ENCODE results near the gene FAM177B. TPM values are rescaled to one million over a fixed set of nuclear protein-coding genes. Genes with fewer than 3 reads are reported as not detected.
"Not testable (repeated sequence)": the region's sequence is repeated elsewhere in the genome, so short reads cannot be mapped to it uniquely, and the experiment has no call there.

Gene FAM177B
- total RNA-seq, 1 experiment from 2014 or later: not detected

- no peaks in the 10 kb centered on the region for H3K27me3 ChIP-seq (replicated peaks)
- DNase-seq (ENCODE audit: low read depth in 1 of 2, low spot score in 2 of 2): no peak
- H3K36me3 ChIP-seq: no peaks in the 10 kb centered on the region
- H3K27ac ChIP-seq: no peak overlapping the region
- H3K9me3 ChIP-seq (replicated peaks): no peaks in the 10 kb centered on the region
- no peak overlapping the region for H3K4me3 ChIP-seq
- H3K4me1 ChIP-seq (replicated peaks): peaks cover 23% of the 10 kb centered on the region
Measured at GRCh38 chr1:222757646-222758268, 20.8 kb downstream of the FAM177B start.

DNA sequence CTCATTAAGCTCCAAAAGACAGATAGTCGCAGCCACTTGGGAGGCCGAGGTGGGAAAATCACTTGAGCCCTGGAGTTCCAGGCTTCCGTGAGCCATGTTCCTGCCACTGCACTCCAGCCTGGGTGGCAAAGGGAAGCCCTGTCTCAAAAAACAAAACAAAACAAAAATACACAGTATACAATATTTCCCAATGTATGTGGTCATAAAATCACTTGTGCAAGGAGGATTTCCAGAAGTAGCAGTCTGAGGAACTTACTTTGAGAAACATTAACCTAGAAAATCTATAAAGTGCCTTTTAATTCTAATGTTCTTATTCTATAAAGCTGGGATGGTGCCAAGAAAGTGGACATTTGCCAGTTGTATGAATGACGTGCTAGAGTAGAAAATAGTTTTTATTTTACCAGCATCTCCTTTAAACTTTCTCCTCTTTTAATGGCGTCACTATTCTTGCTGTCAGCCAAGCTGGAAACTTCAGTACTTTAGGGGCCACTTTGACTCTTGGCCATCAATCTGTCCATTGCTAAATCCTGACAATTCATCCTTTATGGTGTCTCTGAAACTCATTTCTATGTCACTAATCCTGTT, 22.5 kb downstream of the FAM177B start:
- no peaks in the 10 kb centered on the region for H3K27me3 ChIP-seq (replicated peaks)
- no peaks in the 10 kb centered on the region for H3K36me3 ChIP-seq
- H3K4me1 ChIP-seq (replicated peaks): peaks cover 12% of the 10 kb centered on the region
- H3K4me3 ChIP-seq: no peak overlapping the region
- H3K27ac ChIP-seq: no peak overlapping the region
- H3K9me3 ChIP-seq (replicated peaks): no peaks in the 10 kb centered on the region
- no peak for DNase-seq (ENCODE audit: low read depth in 1 of 2, low spot score in 2 of 2)

DNA sequence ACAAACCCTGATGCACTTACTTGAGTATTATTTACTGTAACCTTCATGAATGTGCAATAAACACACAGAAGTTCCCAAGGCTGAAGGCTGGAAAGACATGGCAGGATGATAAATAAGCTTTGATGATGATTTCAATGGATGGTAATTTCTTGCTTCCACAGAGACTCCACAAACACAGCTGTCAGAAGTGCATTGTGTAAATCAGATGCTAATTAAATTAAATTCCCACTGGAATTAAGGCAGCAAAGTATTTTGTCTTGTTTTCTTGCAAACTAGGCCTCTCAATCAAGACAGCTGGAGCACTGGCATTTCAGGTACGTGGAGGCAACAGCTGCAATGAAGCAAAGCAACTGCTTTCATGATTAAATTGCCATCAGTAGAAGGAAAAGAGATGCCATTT, 24.1 kb downstream of the FAM177B start:
- H3K4me1 ChIP-seq (replicated peaks): no peaks in the 10 kb centered on the region
- H3K4me3 ChIP-seq: no peak overlapping the region
- no peak overlapping the region for H3K27ac ChIP-seq
- H3K9me3 ChIP-seq (replicated peaks): no peaks in the 10 kb centered on the region
- H3K36me3 ChIP-seq: no peaks in the 10 kb centered on the region
- DNase-seq (ENCODE audit: low read depth in 1 of 2, low spot score in 2 of 2): no peak
- H3K27me3 ChIP-seq (replicated peaks): no peaks in the 10 kb centered on the region

- DNase-seq (ENCODE audit: low read depth in 1 of 2, low spot score in 2 of 2); H3K36me3 ChIP-seq; H3K9me3 ChIP-seq (replicated peaks); H3K27me3 ChIP-seq (replicated peaks); H3K4me3 ChIP-seq; H3K27ac ChIP-seq; H3K4me1 ChIP-seq (replicated peaks): not testable (repeated sequence)
Measured at GRCh38 chr1:222762178-222762577, 25.2 kb downstream of the FAM177B start.

DNA sequence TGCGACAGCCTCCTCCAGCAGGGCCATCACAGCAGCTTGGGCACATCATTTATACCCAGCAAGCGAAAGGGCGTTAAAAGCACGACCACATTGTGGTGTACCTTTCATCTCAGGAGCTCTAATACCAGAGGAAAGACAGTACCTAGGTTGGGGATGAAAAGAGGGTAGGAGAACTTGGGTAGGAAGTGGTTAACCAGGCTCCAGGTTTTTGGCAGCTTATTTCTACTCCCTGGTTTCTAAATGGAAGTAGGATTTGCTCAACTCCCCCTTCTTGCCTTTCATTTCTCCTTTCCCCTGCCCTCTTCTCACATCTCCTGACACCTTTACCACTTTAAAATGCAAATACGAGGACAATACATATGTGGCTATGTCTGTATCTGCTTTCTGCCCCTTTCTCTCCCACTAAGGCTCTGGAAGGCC, 30.2 kb downstream of the FAM177B start:
- no peak overlapping the region for H3K4me3 ChIP-seq
- no peaks in the 10 kb centered on the region for H3K27me3 ChIP-seq (replicated peaks)
- DNase-seq (ENCODE audit: low read depth in 1 of 2, low spot score in 2 of 2): no peak
- no peaks in the 10 kb centered on the region for H3K36me3 ChIP-seq
- H3K27ac ChIP-seq: no peak overlapping the region
- H3K9me3 ChIP-seq (replicated peaks): peaks cover 7% of the 10 kb centered on the region
- H3K4me1 ChIP-seq (replicated peaks): peaks cover 10% of the 10 kb centered on the region

GRCh38 chr1:222768592-222768991, 31.6 kb downstream of the FAM177B start:
- no peaks in the 10 kb centered on the region for H3K36me3 ChIP-seq
- no peaks in the 10 kb centered on the region for H3K27me3 ChIP-seq (replicated peaks)
- H3K27ac ChIP-seq: no peak overlapping the region
- peaks cover 7% of the 10 kb centered on the region for H3K9me3 ChIP-seq (replicated peaks)
- no peak overlapping the region for H3K4me3 ChIP-seq
- peaks cover 10% of the 10 kb centered on the region for H3K4me1 ChIP-seq (replicated peaks)
- DNase-seq (ENCODE audit: low read depth in 1 of 2, low spot score in 2 of 2): no peak

GRCh38 chr1:222769181-222769580, 32.2 kb downstream of the FAM177B start:
- Histone ChIP-seq H3K4me3 (no peak overlapping the region), H3K27me3 (replicated peaks) (no peaks in the 10 kb centered on the region), H3K27ac (no peak overlapping the region), H3K4me1 (replicated peaks) (peaks cover 10% of the 10 kb centered on the region), H3K36me3 (no peaks in the 10 kb centered on the region), H3K9me3 (replicated peaks) (peaks cover 7% of the 10 kb centered on the region)
- no peak for DNase-seq (ENCODE audit: low read depth in 1 of 2, low spot score in 2 of 2)

DNA sequence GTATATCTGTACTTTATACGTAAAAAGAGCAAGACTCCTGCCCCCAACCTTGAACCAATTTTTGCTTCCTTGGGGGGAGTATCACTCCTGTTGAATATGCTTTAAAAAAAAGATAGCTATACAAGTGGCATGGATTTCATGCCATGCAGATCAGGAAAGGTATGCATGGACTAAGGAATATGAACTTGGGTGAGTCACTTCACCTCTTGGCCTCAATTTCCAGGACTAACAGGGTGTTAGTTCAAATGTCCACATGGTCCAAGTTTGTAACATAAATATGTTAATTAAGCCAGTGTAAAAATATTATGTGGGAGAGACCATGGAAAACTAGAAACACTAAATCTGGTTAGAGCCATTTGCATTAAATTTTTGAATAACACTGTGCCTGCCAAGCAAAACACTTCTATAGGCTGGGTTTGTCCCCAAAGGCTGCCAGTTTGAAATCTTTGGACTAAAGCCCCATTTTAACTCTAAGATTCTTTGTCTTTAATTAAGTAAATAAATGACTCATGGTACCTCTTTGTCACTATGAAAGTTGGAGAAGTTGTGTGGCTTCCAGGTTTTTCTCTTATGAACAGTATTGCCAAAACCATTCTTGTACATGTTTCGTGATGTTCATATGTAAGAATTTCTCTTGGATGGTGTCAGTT, 33.1 kb downstream of the FAM177B start:
- Histone ChIP-seq H3K36me3 (no peaks in the 10 kb centered on the region), H3K9me3 (replicated peaks) (peaks cover 7% of the 10 kb centered on the region), H3K27me3 (replicated peaks) (no peaks in the 10 kb centered on the region), H3K4me1 (replicated peaks) (peaks cover 10% of the 10 kb centered on the region), H3K27ac (no peak overlapping the region), H3K4me3 (no peak overlapping the region)
- no peak for DNase-seq (ENCODE audit: low read depth in 1 of 2, low spot score in 2 of 2)

DNA sequence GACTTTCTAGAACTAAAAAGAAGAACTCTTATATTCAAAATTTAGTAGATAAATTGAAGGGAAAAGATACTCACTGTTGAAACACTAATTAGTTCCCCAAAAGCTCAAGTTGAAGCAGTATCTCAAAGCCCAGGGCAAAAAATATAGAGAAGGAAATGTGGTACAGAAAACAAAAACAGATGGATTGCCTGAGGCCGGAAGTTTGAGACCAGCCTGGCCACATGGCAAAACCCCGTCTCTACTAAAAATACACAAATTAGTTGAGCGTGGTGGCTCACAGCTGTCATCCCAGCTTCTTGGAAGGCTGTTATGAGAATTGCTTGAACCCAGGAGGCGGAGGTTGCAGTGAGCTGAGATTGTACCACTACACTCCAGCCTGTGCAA, 36.0 kb downstream of the FAM177B start:
- no peaks in the 10 kb centered on the region for H3K36me3 ChIP-seq
- H3K27me3 ChIP-seq (replicated peaks): no peaks in the 10 kb centered on the region
- H3K9me3 ChIP-seq (replicated peaks): peaks cover 7% of the 10 kb centered on the region
- H3K4me1 ChIP-seq (replicated peaks): peaks cover 12% of the 10 kb centered on the region
- no peak for DNase-seq (ENCODE audit: low read depth in 1 of 2, low spot score in 2 of 2)
- H3K4me3 ChIP-seq: no peak overlapping the region
- H3K27ac ChIP-seq: no peak overlapping the region

GRCh38 chr1:222777463-222777862, 40.5 kb downstream of the FAM177B start:
- Histone ChIP-seq H3K4me1 (replicated peaks) (peaks cover 4% of the 10 kb centered on the region), H3K36me3 (no peaks in the 10 kb centered on the region), H3K9me3 (replicated peaks) (no peaks in the 10 kb centered on the region), H3K4me3 (no peak overlapping the region), H3K27me3 (replicated peaks) (no peaks in the 10 kb centered on the region), H3K27ac (no peak overlapping the region)
- no peak for DNase-seq (ENCODE audit: low read depth in 1 of 2, low spot score in 2 of 2)

GRCh38 chr1:222777977-222778376, 41.0 kb downstream of the FAM177B start:
- no peaks in the 10 kb centered on the region for H3K36me3 ChIP-seq
- no peaks in the 10 kb centered on the region for H3K9me3 ChIP-seq (replicated peaks)
- H3K27me3 ChIP-seq (replicated peaks): no peaks in the 10 kb centered on the region
- no peak for DNase-seq (ENCODE audit: low read depth in 1 of 2, low spot score in 2 of 2)
- peaks cover 4% of the 10 kb centered on the region for H3K4me1 ChIP-seq (replicated peaks)
- H3K4me3 ChIP-seq: no peak overlapping the region
- H3K27ac ChIP-seq: no peak overlapping the region

GRCh38 chr1:222781251-222781650, 44.2 kb downstream of the FAM177B start:
- no peak for DNase-seq (ENCODE audit: low read depth in 1 of 2, low spot score in 2 of 2)
- H3K9me3 ChIP-seq (replicated peaks): no peaks in the 10 kb centered on the region
- H3K36me3 ChIP-seq: no peaks in the 10 kb centered on the region
- peaks cover 18% of the 10 kb centered on the region for H3K4me1 ChIP-seq (replicated peaks)
- H3K27ac ChIP-seq: no peak overlapping the region
- no peak overlapping the region for H3K4me3 ChIP-seq
- no peaks in the 10 kb centered on the region for H3K27me3 ChIP-seq (replicated peaks)

- no peaks in the 10 kb centered on the region for H3K27me3 ChIP-seq (replicated peaks)
- peaks cover 26% of the 10 kb centered on the region for H3K4me1 ChIP-seq (replicated peaks)
- H3K9me3 ChIP-seq (replicated peaks): no peaks in the 10 kb centered on the region
- H3K36me3 ChIP-seq: no peaks in the 10 kb centered on the region
- H3K4me3 ChIP-seq: no peak overlapping the region
- DNase-seq (ENCODE audit: low read depth in 1 of 2, low spot score in 2 of 2): no peak
- no peak overlapping the region for H3K27ac ChIP-seq
Measured at GRCh38 chr1:222783051-222783450, 46.0 kb downstream of the FAM177B start.

DNA sequence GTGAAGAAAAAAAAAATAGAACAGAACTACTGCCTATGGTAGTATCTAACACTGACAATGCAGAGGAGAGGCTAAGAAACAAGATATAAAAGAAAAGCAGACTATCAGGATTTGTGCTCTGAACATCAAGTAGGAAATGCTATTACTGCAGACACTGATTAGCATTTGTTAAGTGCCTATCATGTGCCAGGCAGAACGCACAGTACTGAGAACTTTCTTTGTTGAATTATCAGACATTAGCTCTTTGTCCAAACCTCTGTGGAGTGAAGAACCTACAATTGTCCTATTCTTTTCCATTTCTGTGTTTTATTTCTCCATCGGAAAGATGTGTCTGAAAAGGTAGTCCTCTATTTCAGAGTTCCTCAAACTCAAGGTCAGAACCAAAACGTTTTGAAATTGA, 47.4 kb downstream of the FAM177B start:
- H3K27me3 ChIP-seq (replicated peaks): no peaks in the 10 kb centered on the region
- H3K36me3 ChIP-seq: no peaks in the 10 kb centered on the region
- H3K4me1 ChIP-seq (replicated peaks): peaks cover 26% of the 10 kb centered on the region
- no peak overlapping the region for H3K4me3 ChIP-seq
- H3K9me3 ChIP-seq (replicated peaks): no peaks in the 10 kb centered on the region
- H3K27ac ChIP-seq: no peak overlapping the region
- no peak for DNase-seq (ENCODE audit: low read depth in 1 of 2, low spot score in 2 of 2)
